IMR-90 (cell line): ENCODE data around the gene SMCHD1. TPM values are rescaled to one million over a fixed set of nuclear protein-coding genes. Genes with fewer than 3 reads are reported as not detected.

Experiments
- ATAC-seq: fragments of 200-7000 bp; cut with Tn5 transposase; 2 replicates; pipeline ENCODE4 v1.9.1; 2020; ENCODE audit warnings: low read depth, mild to moderate bottlenecking, moderate library complexity
- BruUV-seq: library from RNA; stranded (reverse); fragments of 400-500 nt; replicated peaks from 2 replicates; lab custom pipeline; 2021; lab: Mats Ljungman, UMichigan
- CTCF ChIA-PET: fragments of 300-600 bp; formaldehyde crosslinking; extraction: SDS; loops from one replicate; lab custom pipeline; 2021; ENCODE audit warnings: antibody characterized with exemption; lab: Yijun Ruan, JAX
- POLR2A ChIA-PET: fragments of 300-600 bp; sonication (Branson Sonifier 250); formaldehyde crosslinking; loops from one replicate; lab custom pipeline; 2022; ENCODE audit warnings: antibody characterized with exemption; ENCODE audit not compliant: unreplicated experiment; lab: Charles Lee
- DNase-seq: peaks from one replicate; pipeline ENCODE4 v3.0.0; 2013
- H2AFZ ChIP-seq: replicated peaks from 2 replicates; pipeline ENCODE3; 2013; ENCODE audit warnings: low read length, mild to moderate bottlenecking; ENCODE audit not compliant: poor library complexity
- H2AK5ac ChIP-seq: 2 replicates; pipeline ENCODE4 v1.6.1; 2013; ENCODE audit warnings: low read depth, low read length, inconsistent platforms
- H2AK9ac ChIP-seq: replicated peaks from 2 replicates; pipeline ENCODE3; 2013; ENCODE audit warnings: mild to moderate bottlenecking, low read depth, low read length, moderate library complexity; ENCODE audit not compliant: poor library complexity
- H2BK120ac ChIP-seq: 2 replicates; pipeline ENCODE4 v1.6.1; 2013; ENCODE audit warnings: low read depth, low read length, inconsistent platforms
- H2BK15ac ChIP-seq: 3 replicates; pipeline ENCODE4 v1.6.1; 2013; ENCODE audit warnings: low read depth, low read length, inconsistent platforms
- H2BK20ac ChIP-seq: 2 replicates; pipeline ENCODE4 v1.6.1; 2013; ENCODE audit warnings: low read depth, mild to moderate bottlenecking, inconsistent platforms, low read length, moderate library complexity
- H2BK5ac ChIP-seq: 2 replicates; pipeline ENCODE4 v1.6.1; 2013; ENCODE audit warnings: mild to moderate bottlenecking, low read depth, low read length, inconsistent platforms; ENCODE audit not compliant: poor library complexity, severe bottlenecking
- H3K14ac ChIP-seq: replicated peaks from 2 replicates; pipeline ENCODE4 v1.6.1; 2013; ENCODE audit warnings: low read depth, low read length, inconsistent platforms
- H3K18ac ChIP-seq: 2 replicates; pipeline ENCODE4 v1.6.1; 2013; ENCODE audit warnings: low read depth, low read length, control low read depth
- H3K23ac ChIP-seq: 2 replicates; pipeline ENCODE4 v1.6.1; 2013; ENCODE audit warnings: low read depth, low read length, inconsistent platforms
- H3K27ac ChIP-seq: 2 replicates; pipeline ENCODE4 v1.5.1; 2013; ENCODE audit warnings: mild to moderate bottlenecking, control low read depth, low read length; ENCODE audit not compliant: insufficient read depth
- H3K27me3 ChIP-seq: 2 replicates; pipeline ENCODE4 v1.6.1; 2013; ENCODE audit warnings: low read length; ENCODE audit not compliant: control insufficient read depth, insufficient read depth
- H3K36me3 ChIP-seq: 2 replicates; pipeline ENCODE4 v1.6.1; 2013; ENCODE audit warnings: low read length, mixed read lengths; ENCODE audit not compliant: control insufficient read depth, insufficient read depth
- H3K4ac ChIP-seq: 2 replicates; pipeline ENCODE4 v1.6.1; 2013; ENCODE audit warnings: low read depth, low read length, inconsistent platforms
- H3K4me1 ChIP-seq: 2 replicates; pipeline ENCODE4 v1.6.1; 2013; ENCODE audit warnings: low read length, mixed read lengths; ENCODE audit not compliant: control insufficient read depth, insufficient read depth
- H3K4me2 ChIP-seq: 2 replicates; pipeline ENCODE4 v1.6.1; 2013; ENCODE audit warnings: low read depth, mild to moderate bottlenecking, control low read depth, low read length, moderate library complexity
- H3K4me3 ChIP-seq: 2 replicates; pipeline ENCODE4 v1.5.1; 2013; ENCODE audit warnings: low read depth, mild to moderate bottlenecking, control low read depth, low read length, moderate library complexity; ENCODE audit not compliant: insufficient read depth
- H3K56ac ChIP-seq: 2 replicates; pipeline ENCODE4 v1.6.1; 2013; ENCODE audit warnings: low read length, inconsistent platforms; ENCODE audit not compliant: insufficient read depth; ENCODE audit errors: extremely low read depth
- H3K79me1 ChIP-seq, 2 experiments: 2 replicates each; pipeline ENCODE4 v1.6.1; 2013; ENCODE audit warnings: low read length in 2 of 2, inconsistent platforms in 1 of 2, low read depth in 1 of 2
- H3K9ac ChIP-seq: 2 replicates; pipeline ENCODE4 v1.6.1; 2013; ENCODE audit warnings: low read depth, low read length, control low read depth
- H3K9me1 ChIP-seq: 2 replicates; pipeline ENCODE4 v1.6.1; 2013; ENCODE audit warnings: low read length, inconsistent platforms; ENCODE audit not compliant: insufficient read depth
- H3K9me3 ChIP-seq: 2 replicates; pipeline ENCODE4 v1.6.1; 2013; ENCODE audit warnings: low read length; ENCODE audit not compliant: control insufficient read depth, insufficient read depth
- H4K20me1 ChIP-seq: 2 replicates; pipeline ENCODE4 v1.6.1; 2013; ENCODE audit warnings: low read length, inconsistent platforms; ENCODE audit not compliant: insufficient read depth
- H4K5ac ChIP-seq: 2 replicates; pipeline ENCODE4 v1.6.1; 2013; ENCODE audit warnings: mild to moderate bottlenecking, low read depth, low read length, control low read depth
- H4K8ac ChIP-seq, 2 experiments: 2 replicates each; pipeline ENCODE4 v1.6.1; 2013; ENCODE audit warnings: low read depth in 2 of 2, low read length in 2 of 2, control low read depth in 1 of 2, inconsistent platforms in 1 of 2
- H4K91ac ChIP-seq: 2 replicates; pipeline ENCODE4 v1.6.1; 2013; ENCODE audit warnings: low read depth, low read length, inconsistent platforms; ENCODE audit not compliant: insufficient read depth
- BHLHE40 ChIP-seq: fragments of 150-350 bp; IDR thresholded peaks from 2 replicates; pipeline ENCODE4 v1.6.1; 2016; ENCODE audit warnings: mild to moderate bottlenecking, low read depth, low read length
- CEBPB ChIP-seq: IDR thresholded peaks from 2 replicates; pipeline ENCODE4 v1.6.1; 2012; ENCODE audit warnings: low read depth, low read length, improper control_type of control experiment
- CHD1 ChIP-seq: IDR thresholded peaks from 2 replicates; pipeline ENCODE4 v1.6.1; 2012; ENCODE audit warnings: low read depth, low read length, improper control_type of control experiment
- FOS ChIP-seq: fragments of 150-350 bp; IDR thresholded peaks from 2 replicates; pipeline ENCODE4 v1.6.1; 2016; ENCODE audit warnings: low read depth, low read length
- MAFK ChIP-seq: IDR thresholded peaks from 2 replicates; pipeline ENCODE4 v1.6.1; 2012; ENCODE audit warnings: low read depth, low read length, improper control_type of control experiment
- MAZ ChIP-seq: IDR thresholded peaks from 2 replicates; pipeline ENCODE4 v1.6.1; 2012; ENCODE audit warnings: low read depth, mild to moderate bottlenecking, low read length, improper control_type of control experiment, moderate library complexity, borderline replicate concordance
- MXI1 ChIP-seq: IDR thresholded peaks from 2 replicates; pipeline ENCODE4 v1.6.1; 2012; ENCODE audit warnings: low read depth, mild to moderate bottlenecking, low read length, moderate library complexity, borderline replicate concordance
- NFE2L2 ChIP-seq: fragments of 150-350 bp; IDR thresholded peaks from 2 replicates; pipeline ENCODE4 v1.6.1; 2016; ENCODE audit warnings: low read depth, mild to moderate bottlenecking, low read length
- POLR2A ChIP-seq: IDR thresholded peaks from 2 replicates; pipeline ENCODE4 v1.6.1; 2012; ENCODE audit warnings: mild to moderate bottlenecking, low read depth, low read length
- RAD21 ChIP-seq: IDR thresholded peaks from 2 replicates; pipeline ENCODE4 v1.6.1; 2012; ENCODE audit warnings: low read length, improper control_type of control experiment
- RCOR1 ChIP-seq: IDR thresholded peaks from 2 replicates; pipeline ENCODE4 v1.6.1; 2012; ENCODE audit warnings: mild to moderate bottlenecking, low read length, improper control_type of control experiment; ENCODE audit not compliant: insufficient replicate concordance
- RFX5 ChIP-seq: IDR thresholded peaks from 2 replicates; pipeline ENCODE4 v1.8.0; 2012; ENCODE audit warnings: low read depth, mild to moderate bottlenecking, low read length, moderate library complexity
- SMC3 ChIP-seq: fragments of 150-350 bp; IDR thresholded peaks from 2 replicates; pipeline ENCODE4 v1.6.1; 2016; ENCODE audit warnings: low read depth, mild to moderate bottlenecking, antibody characterized with exemption, low read length, moderate library complexity
- WGBS, 2 experiments: methylation state at CpG; one replicate each; pipeline versions ENCODE4 v1.1.5 to v1.1.7; 2013; ENCODE audit warnings: missing lambda C conversion rate in 2 of 2; ENCODE audit not compliant: insufficient read length in 1 of 2; ENCODE audit errors: extremely low coverage in 2 of 2; 5-methylcytosine and 5-hydroxymethylcytosine counted together
- dilution Hi-C: fragments of 300-500 bp; cut with HindIII; formaldehyde crosslinking; loops from one replicate; pipeline ENCODE4 v1.14.3; 2018; ENCODE audit warnings: low sequenced_read_pairs; ENCODE audit not compliant: unreplicated experiment
- in situ Hi-C: fragments of 300-500 bp; cut with MboI; formaldehyde crosslinking; loops from 3 replicates; pipeline ENCODE4 v1.14.3; 2019; ENCODE audit warnings: low sequenced_read_pairs, inconsistent platforms, mixed read lengths
- intact Hi-C: fragments of 100-400 bp; cut with micrococcal nuclease; formaldehyde crosslinking; loops from 2 replicates; pipeline ENCODE4 v1.10.0; 2022
- polyA plus RNA-seq, 3 experiments: library from polyadenylated mRNA; depleted of rRNA; stranded (reverse); fragments of >200 nt; gene quantifications; 2 replicates each; pipeline ENCODE4 v1.2.3, GENCODE V29; 2012; ENCODE audit warnings: low replicate concordance in 1 of 3
- total RNA-seq: library from RNA; depleted of rRNA; stranded (reverse); fragments of >200 nt; gene quantifications from 2 replicates; pipeline ENCODE4 v1.2.3, GENCODE V29; 2012
- TF ChIP-seq, protein P1 (sequence below): fragments of 150-350 bp; IDR thresholded peaks from 2 replicates; pipeline ENCODE4 v1.6.1; 2017; ENCODE audit warnings: mild to moderate bottlenecking, antibody characterized with exemption, low read length, low read depth

The SMCHD1 gene
- total and polyA plus RNA-seq, 2 of the 4 experiments (the other 2 are of a cell fraction): 14.8 to 47.3 TPM

DNA sequence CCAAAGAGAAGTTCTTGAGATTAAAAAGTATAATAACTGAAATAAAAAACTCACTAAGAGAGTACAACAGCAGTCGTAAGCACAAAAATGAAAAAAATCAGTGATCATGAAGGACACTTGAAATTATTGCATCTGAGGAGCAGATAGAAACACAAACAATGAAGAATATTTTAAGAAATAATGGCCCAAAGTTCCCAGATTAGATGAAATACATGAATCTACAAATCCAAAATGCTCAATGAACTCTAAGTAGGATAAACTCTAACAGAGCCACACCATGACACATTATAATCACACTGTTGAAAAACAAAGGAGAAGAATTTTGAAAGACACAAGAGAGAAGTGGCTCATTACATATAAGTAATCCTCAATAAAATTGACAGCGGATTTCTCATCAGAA is 159.4 kb downstream of the SMCHD1 start:
- Histone ChIP-seq H2AFZ (no peak overlapping the region), H3K23ac (no peak overlapping the region), H3K4me1 (no peaks in the 10 kb centered on the region), H3K36me3 (no peaks in the 10 kb centered on the region), H2BK5ac (no peak overlapping the region), H3K9me3 (peaks cover 5% of the 10 kb centered on the region; the same call in 1 of the 2 replicates), H3K79me1 (no peaks in the 10 kb centered on the region), H3K4me2 (no peak overlapping the region), H3K27ac (no peak overlapping the region), H2BK20ac (no peak overlapping the region), H3K4me3 (no peak overlapping the region), H2BK120ac (no peak overlapping the region), H4K5ac (no peak overlapping the region), H4K8ac (no peak overlapping the region), H2BK15ac (no peak overlapping the region), H3K18ac (no peak overlapping the region), H2AK9ac (no peak overlapping the region), H2AK5ac (no peak overlapping the region), H3K14ac (no peak overlapping the region), H3K4ac (no peak overlapping the region), H4K20me1 (no peaks in the 10 kb centered on the region), H3K9me1 (no peaks in the 10 kb centered on the region), H3K56ac (no peak overlapping the region), H3K9ac (no peak overlapping the region), H3K27me3 (no peaks in the 10 kb centered on the region), H4K91ac (no peak overlapping the region)
- in situ Hi-C loops (no loop called here), intact Hi-C loops (no loop called here), dilution Hi-C loops (no loop called here)
- DNase-seq: no peak
- CTCF ChIA-PET: no interaction called here
- POLR2A ChIA-PET: no interaction called here
- BruUV-seq: no TSS peak
- WGBS, 2 experiments: no CpG with 5 or more reads among the region's 2 CpGs
- no peak for ATAC-seq
- TF ChIP-seq MAZ (no peak), CHD1 (no peak), POLR2A (no peak), RCOR1 (no peak), MXI1 (no peak), BHLHE40 (no peak), NFE2L2 (no peak), CEBPB (no peak), MAFK (no peak), FOS (no peak), RFX5 (no peak), RAD21 (no peak), SMC3 (no peak)
- TF ChIP-seq, protein P1, sequence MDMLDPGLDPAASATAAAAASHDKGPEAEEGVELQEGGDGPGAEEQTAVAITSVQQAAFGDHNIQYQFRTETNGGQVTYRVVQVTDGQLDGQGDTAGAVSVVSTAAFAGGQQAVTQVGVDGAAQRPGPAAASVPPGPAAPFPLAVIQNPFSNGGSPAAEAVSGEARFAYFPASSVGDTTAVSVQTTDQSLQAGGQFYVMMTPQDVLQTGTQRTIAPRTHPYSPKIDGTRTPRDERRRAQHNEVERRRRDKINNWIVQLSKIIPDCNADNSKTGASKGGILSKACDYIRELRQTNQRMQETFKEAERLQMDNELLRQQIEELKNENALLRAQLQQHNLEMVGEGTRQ: no peak
